Brain microvascular endothelial cell (primary cell): ENCODE results near the gene TAS1R3.

Source experiments
- DNase-seq: peaks from one replicate; pipeline ENCODE4 v3.0.0-alpha.2; 2020
- H3K27ac ChIP-seq: fragments of 250-450 bp; sonication (Bioruptor Pico); 2 replicates; pipeline ENCODE4 v1.5.1; 2020; ENCODE audit warnings: mild to moderate bottlenecking, moderate library complexity
- H3K27me3 ChIP-seq: fragments of 250-450 bp; sonication (Bioruptor Pico); replicated peaks from 2 replicates; pipeline ENCODE4 v1.5.1; 2020; ENCODE audit warnings: mild to moderate bottlenecking
- H3K36me3 ChIP-seq: fragments of 250-450 bp; sonication (Bioruptor Pico); replicated peaks from 2 replicates; pipeline ENCODE4 v1.5.1; 2020; ENCODE audit warnings: mild to moderate bottlenecking
- H3K4me3 ChIP-seq: 2 replicates; pipeline ENCODE4 v1.5.1; 2011; ENCODE audit warnings: low read depth, mild to moderate bottlenecking, control low read depth, low read length, moderate library complexity
- in situ Hi-C: cut with HindIII; loops from 2 replicates; pipeline ENCODE4 v1.10.0; 2017; ENCODE audit warnings: low sequenced_read_pairs, low pct_ligation_motif_present
- TF ChIP-seq, protein P1 (sequence below): IDR thresholded peaks from 2 replicates; pipeline ENCODE4 v1.5.1; 2011; ENCODE audit warnings: low read depth, mild to moderate bottlenecking, moderate library complexity, low read length, control low read depth, inconsistent platforms; ENCODE audit errors: missing control alignments

TAS1R3 gene

DNA sequence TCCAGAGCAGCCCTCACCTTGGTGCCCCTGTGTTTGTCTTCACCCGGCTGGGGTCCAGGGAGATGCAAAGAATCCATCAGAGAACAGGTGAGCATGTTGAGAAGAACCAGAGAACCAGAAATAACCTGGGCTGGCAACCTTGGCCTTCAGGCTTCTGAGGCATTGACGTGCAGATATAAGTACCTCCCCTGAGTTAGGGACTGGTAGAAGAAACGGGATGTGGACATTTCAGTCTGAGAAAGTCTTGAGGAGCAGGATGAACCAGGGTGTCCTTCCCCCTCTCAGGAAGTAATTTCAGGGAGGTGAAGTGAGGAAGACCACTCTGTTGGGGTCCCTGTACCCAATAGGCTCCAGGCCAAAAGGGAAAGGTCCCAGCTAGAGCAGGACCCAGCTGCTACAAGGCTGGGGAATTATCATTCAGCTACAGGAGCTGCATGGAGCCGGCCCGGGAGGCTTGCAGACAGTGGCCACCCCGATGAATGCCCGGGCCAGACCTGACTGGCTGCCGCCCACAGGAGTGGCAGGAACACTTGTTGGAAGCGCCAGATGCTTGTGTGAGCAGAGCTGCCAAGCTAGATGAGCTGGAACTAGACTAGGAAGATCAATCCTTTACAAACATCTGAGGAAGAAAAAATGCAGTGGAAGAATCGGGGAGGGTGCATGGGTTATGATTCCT lies 45.6 kb downstream of the TAS1R3 start:
- peaks cover 13% of the 10 kb centered on the region for H3K36me3 ChIP-seq
- TF ChIP-seq, protein P1, sequence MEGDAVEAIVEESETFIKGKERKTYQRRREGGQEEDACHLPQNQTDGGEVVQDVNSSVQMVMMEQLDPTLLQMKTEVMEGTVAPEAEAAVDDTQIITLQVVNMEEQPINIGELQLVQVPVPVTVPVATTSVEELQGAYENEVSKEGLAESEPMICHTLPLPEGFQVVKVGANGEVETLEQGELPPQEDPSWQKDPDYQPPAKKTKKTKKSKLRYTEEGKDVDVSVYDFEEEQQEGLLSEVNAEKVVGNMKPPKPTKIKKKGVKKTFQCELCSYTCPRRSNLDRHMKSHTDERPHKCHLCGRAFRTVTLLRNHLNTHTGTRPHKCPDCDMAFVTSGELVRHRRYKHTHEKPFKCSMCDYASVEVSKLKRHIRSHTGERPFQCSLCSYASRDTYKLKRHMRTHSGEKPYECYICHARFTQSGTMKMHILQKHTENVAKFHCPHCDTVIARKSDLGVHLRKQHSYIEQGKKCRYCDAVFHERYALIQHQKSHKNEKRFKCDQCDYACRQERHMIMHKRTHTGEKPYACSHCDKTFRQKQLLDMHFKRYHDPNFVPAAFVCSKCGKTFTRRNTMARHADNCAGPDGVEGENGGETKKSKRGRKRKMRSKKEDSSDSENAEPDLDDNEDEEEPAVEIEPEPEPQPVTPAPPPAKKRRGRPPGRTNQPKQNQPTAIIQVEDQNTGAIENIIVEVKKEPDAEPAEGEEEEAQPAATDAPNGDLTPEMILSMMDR = no peak
- no peak overlapping the region for H3K27ac ChIP-seq
- H3K4me3 ChIP-seq = no peak overlapping the region
- in situ Hi-C loops = no loop called here
- H3K27me3 ChIP-seq = no peaks in the 10 kb centered on the region
- DNase-seq = no peak

DNA sequence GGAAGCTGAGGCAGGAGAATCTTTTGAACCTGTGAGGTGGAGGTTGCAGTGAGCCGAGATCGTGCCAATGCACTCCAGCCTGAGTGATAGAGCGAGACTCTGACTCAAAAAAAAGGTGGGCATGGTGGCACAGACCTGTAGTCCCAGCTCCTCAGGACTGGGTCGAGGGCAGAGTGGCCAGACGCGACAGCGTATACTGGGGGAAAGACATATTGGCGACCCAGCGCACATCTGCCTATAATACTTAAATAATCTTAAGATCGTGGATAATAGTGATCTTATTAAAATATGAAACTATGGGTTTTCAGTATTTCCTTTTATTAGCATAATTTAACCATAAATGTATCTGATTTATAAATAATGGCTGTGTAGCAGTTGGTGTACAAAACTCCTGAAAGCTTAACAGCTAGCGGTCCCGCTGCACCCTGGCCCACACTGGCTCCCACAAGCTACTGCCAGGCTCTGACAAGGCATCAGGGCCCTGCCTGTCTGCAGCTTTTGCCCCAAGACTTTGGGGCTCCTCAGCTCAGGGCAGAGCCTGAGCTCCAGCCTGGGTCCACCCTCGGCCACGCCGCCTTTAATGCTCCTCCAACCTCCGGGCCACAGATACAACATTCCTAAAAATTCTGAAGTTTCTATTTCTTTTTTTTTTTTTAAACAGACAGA lies 46.6 kb downstream of the TAS1R3 start:
- H3K27ac ChIP-seq = no peak overlapping the region
- no peak overlapping the region for H3K4me3 ChIP-seq
- in situ Hi-C loops = no loop called here
- TF ChIP-seq, protein P1 = no peak
- H3K36me3 ChIP-seq = peaks cover 15% of the 10 kb centered on the region
- H3K27me3 ChIP-seq = no peaks in the 10 kb centered on the region
- no peak for DNase-seq

DNA sequence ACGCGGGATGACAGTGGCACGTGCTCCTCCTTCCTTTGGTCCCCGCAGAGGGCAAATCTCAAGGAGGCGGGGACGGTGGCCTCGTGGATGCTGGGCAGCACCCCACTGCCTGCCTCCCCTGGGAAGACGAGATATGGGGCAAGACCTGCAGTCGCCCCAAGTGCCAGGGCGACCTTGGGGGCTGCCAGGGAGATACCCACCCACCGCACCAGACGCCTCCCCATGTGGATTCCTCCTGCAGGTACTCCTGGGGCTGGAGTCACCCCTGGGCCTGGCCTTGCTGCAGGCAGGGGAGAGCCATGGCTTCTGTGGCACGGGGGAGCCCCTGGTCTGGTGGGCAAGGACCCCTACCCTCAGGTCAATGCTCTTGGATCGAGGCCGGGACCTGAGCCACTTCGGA lies 49.8 kb downstream of the TAS1R3 start:
- Histone ChIP-seq H3K27me3 (no peaks in the 10 kb centered on the region), H3K27ac (no peak overlapping the region), H3K36me3 (peaks cover 10% of the 10 kb centered on the region), H3K4me3 (no peak overlapping the region)
- TF ChIP-seq, protein P1 = no peak
- in situ Hi-C loops = no loop called here
- no peak for DNase-seq

DNA sequence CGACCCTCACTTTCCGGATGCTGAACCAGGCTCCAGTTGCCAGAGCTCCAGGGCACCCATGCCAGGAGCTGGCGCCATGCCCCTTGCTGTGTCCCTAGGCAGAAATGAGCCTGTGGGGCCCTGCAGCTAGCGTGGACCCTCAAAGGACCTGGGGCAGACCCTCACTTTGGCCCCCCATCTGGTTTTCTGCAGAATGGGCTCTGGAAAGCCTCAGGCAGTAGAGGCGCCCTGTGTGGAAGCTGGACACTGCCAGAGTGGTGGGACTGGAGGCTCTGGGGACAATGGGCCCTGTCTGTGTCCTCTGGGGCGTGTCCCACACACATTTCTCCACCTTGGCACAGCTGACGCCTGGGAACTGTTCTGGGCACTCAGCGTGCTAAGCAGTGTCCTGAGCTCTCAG lies 50.2 kb downstream of the TAS1R3 start:
- no peaks in the 10 kb centered on the region for H3K27me3 ChIP-seq
- no peak for DNase-seq
- TF ChIP-seq, protein P1 = no peak
- in situ Hi-C loops = no loop called here
- H3K4me3 ChIP-seq = no peak overlapping the region
- H3K27ac ChIP-seq = no peak overlapping the region
- H3K36me3 ChIP-seq = peaks cover 14% of the 10 kb centered on the region
